BLaER1 (cell line): ENCODE measurements around the gene OTULIN.

Experiments used
- H3K27ac ChIP-seq: shearing (Covaris generic); formaldehyde crosslinking; 2 replicates; pipeline ENCODE4 v1.8.1; 2022
- H3K27me3 ChIP-seq: shearing (Covaris generic); formaldehyde crosslinking; 2 replicates; pipeline ENCODE4 v1.8.1; 2022
- H3K36me3 ChIP-seq: shearing (Covaris generic); formaldehyde crosslinking; 2 replicates; pipeline ENCODE4 v1.8.1; 2022
- H3K4me1 ChIP-seq: shearing (Covaris generic); formaldehyde crosslinking; 2 replicates; pipeline ENCODE4 v1.8.1; 2022
- H3K4me2 ChIP-seq: shearing (Covaris generic); formaldehyde crosslinking; 2 replicates; pipeline ENCODE4 v1.8.1; 2022
- H3K4me3 ChIP-seq: shearing (Covaris generic); formaldehyde crosslinking; 2 replicates; pipeline ENCODE4 v1.8.1; 2022
- H3K9ac ChIP-seq: shearing (Covaris generic); formaldehyde crosslinking; 2 replicates; pipeline ENCODE4 v1.8.1; 2022
- H3K9me3 ChIP-seq: shearing (Covaris generic); formaldehyde crosslinking; 2 replicates; pipeline ENCODE4 v1.8.1; 2022
- H4K20me1 ChIP-seq: shearing (Covaris generic); formaldehyde crosslinking; 2 replicates; pipeline ENCODE4 v1.8.1; 2022
- Cebpa-rat ChIP-seq: shearing (Covaris generic); IDR thresholded peaks from 2 replicates; pipeline ENCODE4 v1.8.1; 2022

Gene OTULIN

DNA sequence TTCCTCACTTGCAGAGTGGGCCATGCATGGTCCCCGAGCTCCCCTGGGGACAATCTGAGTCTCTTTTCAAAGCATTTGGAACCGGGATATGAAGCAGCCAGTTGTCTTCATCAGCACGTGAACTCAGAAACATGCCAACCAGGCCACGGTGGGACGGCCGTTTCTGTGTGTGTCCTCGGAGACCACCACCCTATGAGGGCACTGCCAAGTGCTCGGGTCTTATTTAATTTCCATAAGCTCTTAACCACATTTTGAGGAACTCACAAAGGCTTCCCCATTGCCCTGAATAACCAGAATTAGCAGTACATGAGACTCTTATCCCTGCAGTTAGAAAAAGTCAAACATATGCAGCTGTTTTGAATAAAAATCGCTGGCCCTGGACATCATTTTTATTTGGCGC is 60.1 kb downstream of the OTULIN start:
- H3K36me3 ChIP-seq, result peaks cover 31% of the 10 kb centered on the region
- H3K4me3 ChIP-seq, result no peak overlapping the region
- peaks cover 17% of the 10 kb centered on the region for H3K4me1 ChIP-seq
- no peaks in the 10 kb centered on the region for H4K20me1 ChIP-seq
- TF ChIP-seq Cebpa-rat, result no peak
- no peak overlapping the region for H3K9ac ChIP-seq
- H3K27me3 ChIP-seq, result no peaks in the 10 kb centered on the region
- H3K27ac ChIP-seq, result peak overlapping the region; percentile 25; the same call in 1 of the 2 replicates
- H3K9me3 ChIP-seq, result no peaks in the 10 kb centered on the region
- peak overlapping the region; percentile 18; the same call in 1 of the 2 replicates for H3K4me2 ChIP-seq

DNA sequence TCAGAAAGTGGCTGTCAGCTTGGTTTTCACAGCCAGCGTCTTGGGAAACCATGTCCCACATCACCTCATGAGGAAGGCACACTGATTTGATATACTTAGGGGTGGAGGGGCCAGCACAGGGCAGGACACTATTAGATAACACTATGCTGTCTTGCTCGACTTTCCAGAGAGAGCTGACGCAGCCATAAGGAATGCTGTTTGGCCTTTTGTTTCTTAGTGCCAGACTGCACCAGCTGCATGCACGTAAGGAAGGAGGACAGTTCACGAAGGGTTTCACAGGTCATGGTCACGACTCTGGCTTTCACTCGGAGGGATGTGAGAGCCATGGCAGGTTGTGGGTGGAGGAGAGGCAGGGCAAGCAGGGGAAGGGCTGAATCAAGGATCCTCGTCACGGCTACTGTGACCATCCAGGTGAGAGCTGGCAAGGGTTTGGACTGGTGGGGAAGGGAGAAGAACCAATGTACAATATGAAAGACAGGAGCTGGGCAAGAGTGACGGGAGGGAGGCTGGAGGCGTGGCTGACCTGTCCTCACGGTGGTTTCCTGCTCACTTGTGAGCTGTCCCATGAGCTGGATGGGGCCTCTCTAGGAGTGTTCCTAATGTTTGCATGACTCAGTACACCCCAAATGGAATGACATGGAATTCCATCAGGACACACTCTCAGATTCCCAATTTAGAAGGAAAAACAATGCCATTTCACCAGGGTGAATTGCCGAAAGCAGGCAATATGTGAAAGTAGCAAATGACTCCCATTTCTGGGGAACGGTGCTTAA is 61.7 kb downstream of the OTULIN start:
- Histone ChIP-seq H4K20me1 (no peaks in the 10 kb centered on the region), H3K9ac (no peak overlapping the region), H3K4me2 (no peak overlapping the region), H3K9me3 (no peaks in the 10 kb centered on the region), H3K4me3 (no peak overlapping the region), H3K36me3 (peaks cover 22% of the 10 kb centered on the region), H3K4me1 (peaks cover 33% of the 10 kb centered on the region), H3K27ac (no peak overlapping the region), H3K27me3 (no peaks in the 10 kb centered on the region)
- TF ChIP-seq Cebpa-rat, result no peak

GRCh38 chr5:14727428-14727865 is 62.9 kb downstream of the OTULIN start:
- no peaks in the 10 kb centered on the region for H4K20me1 ChIP-seq
- H3K4me2 ChIP-seq, result no peak overlapping the region
- H3K4me3 ChIP-seq, result no peak overlapping the region
- H3K9ac ChIP-seq, result no peak overlapping the region
- peaks cover 21% of the 10 kb centered on the region for H3K36me3 ChIP-seq
- no peak overlapping the region for H3K27ac ChIP-seq
- H3K9me3 ChIP-seq, result no peaks in the 10 kb centered on the region
- no peak for TF ChIP-seq Cebpa-rat
- peaks cover 45% of the 10 kb centered on the region for H3K4me1 ChIP-seq
- H3K27me3 ChIP-seq, result no peaks in the 10 kb centered on the region

DNA sequence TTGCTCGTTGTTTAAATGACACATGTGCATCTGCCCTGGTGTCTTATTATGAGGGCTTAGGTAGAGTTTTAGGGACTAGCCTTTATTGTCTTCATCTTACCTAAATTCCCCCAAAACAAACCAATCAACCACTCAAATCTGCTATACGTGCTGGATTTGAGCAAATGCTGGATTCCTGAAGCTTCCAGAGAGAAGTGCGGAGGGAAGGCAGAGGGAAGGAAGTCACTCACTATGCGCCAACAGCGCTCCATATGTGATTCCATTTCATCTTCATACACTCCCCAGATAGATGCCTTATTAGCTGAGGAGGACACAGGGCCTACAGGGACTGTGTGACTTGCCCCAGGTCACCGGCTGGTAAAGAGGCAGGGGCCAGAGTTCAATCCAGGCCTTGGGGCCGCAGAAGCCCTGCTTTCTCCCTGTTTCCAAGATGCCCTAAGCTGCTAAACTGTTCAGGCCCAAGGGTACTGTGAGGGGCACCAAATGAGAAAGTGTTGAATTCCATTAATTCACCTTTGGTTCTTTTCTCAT is 63.5 kb downstream of the OTULIN start:
- H3K9ac ChIP-seq, result no peak overlapping the region

GRCh38 chr5:14728459-14728938 is 64.0 kb downstream of the OTULIN start:
- Histone ChIP-seq H3K27me3 (no peaks in the 10 kb centered on the region), H3K4me1 (peaks cover 55% of the 10 kb centered on the region), H3K36me3 (peaks cover 14% of the 10 kb centered on the region), H3K9me3 (no peaks in the 10 kb centered on the region), H3K4me3 (no peak overlapping the region), H3K4me2 (no peak overlapping the region), H3K9ac (no peak overlapping the region), H3K27ac (0 out of 2 replicates have a peak overlapping the region, but pooled peaks have one; percentile 14), H4K20me1 (no peaks in the 10 kb centered on the region)
- no peak for TF ChIP-seq Cebpa-rat

More for the DNA sequence above, 63.5 kb downstream of the OTULIN start:
- no peak for TF ChIP-seq Cebpa-rat
- Histone ChIP-seq H3K9me3 (no peaks in the 10 kb centered on the region), H3K4me2 (no peak overlapping the region), H3K27me3 (no peaks in the 10 kb centered on the region), H4K20me1 (no peaks in the 10 kb centered on the region), H3K4me3 (no peak overlapping the region), H3K36me3 (peaks cover 18% of the 10 kb centered on the region), H3K27ac (0 out of 2 replicates have a peak overlapping the region, but pooled peaks have one; percentile 14), H3K4me1 (peaks cover 50% of the 10 kb centered on the region)

DNA sequence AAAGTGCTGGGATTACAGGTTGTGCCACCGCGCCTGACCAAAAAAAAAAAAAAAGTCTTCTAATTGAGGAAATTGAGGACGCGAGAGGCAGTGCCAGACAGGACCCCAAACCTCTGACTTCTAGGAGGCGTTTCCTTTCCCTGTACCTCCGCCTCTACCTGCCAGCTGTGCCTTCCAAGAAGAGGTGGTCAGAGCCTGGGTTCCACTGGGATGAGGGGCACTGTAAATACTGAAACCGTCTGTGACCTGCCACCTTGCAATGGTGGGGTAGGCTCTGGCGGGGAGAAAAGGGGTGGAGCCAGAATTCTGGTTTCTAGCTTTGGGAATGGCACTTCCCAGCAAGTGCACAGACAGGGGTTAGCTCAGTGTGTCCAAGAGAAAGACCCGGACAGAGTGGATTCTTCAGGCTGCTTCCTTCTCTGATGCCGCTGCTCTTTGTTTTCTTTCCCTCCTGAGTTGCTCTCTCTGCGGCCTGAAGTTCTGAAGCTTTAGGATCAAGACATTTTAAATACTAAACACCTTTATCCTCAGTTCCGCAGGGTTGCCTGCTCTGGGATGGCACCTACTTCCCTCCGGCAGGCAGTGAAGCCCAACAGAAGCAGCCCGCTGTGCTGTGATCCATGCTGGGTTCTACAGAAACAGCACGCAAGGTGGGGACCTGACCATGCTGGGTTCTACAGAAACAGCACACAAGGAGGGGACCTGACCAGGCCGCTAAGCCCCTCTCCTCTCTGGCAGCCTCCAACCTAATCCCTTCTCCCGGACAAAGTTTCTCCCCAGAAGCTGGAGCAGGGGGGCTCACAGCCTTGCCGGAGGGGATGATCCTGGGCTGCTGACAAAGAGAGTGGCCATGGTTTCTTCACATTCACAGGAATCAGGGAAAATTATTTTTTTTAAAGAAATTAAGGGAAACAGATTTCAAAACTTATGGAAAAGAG is 65.2 kb downstream of the OTULIN start:
- no peak for TF ChIP-seq Cebpa-rat
- H3K4me3 ChIP-seq, result no peak overlapping the region
- H3K27ac ChIP-seq, result peak overlapping the region; percentile 78; the same call in 1 of the 2 replicates
- H3K4me2 ChIP-seq, result peak overlapping the region; percentile 84
- H3K36me3 ChIP-seq, result peaks cover 17% of the 10 kb centered on the region
- H3K9me3 ChIP-seq, result no peaks in the 10 kb centered on the region
- H3K9ac ChIP-seq, result no peak overlapping the region
- H4K20me1 ChIP-seq, result no peaks in the 10 kb centered on the region
- H3K4me1 ChIP-seq, result peaks cover 59% of the 10 kb centered on the region
- H3K27me3 ChIP-seq, result no peaks in the 10 kb centered on the region

DNA sequence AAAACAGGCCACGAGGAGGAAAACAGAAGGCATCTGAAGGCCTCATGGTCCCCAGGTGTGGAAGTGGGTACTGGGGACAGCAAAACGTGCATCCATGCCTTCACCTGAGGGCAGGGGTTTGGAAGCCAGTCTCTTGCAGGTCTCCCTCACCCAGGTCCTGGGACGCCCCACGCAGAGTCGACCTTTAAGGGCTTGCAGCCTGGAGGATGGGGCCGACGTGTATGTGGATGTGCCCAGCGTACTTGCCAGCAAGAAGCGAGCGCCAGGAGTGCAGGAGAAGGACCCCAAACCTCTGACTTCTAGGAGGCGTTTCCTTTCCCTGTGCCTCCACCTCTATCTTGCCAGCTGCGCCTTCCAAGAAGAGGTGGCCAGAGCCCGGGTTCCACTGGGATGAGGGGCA is 65.9 kb downstream of the OTULIN start:
- Histone ChIP-seq H3K9me3 (no peaks in the 10 kb centered on the region), H3K4me2 (peak overlapping the region; percentile 84), H3K27ac (peak overlapping the region; percentile 78), H4K20me1 (no peaks in the 10 kb centered on the region), H3K4me1 (peaks cover 60% of the 10 kb centered on the region), H3K9ac (no peak overlapping the region), H3K27me3 (no peaks in the 10 kb centered on the region), H3K4me3 (no peak overlapping the region), H3K36me3 (peaks cover 12% of the 10 kb centered on the region)
- no peak for TF ChIP-seq Cebpa-rat

- no peak for TF ChIP-seq Cebpa-rat
- H3K4me3 ChIP-seq, result peak overlapping the region; percentile 15; the same call in 1 of the 2 replicates
Measured at GRCh38 chr5:14730881-14731280, 66.4 kb downstream of the OTULIN start.

GRCh38 chr5:14732991-14733390 is 68.5 kb downstream of the OTULIN start:
- Histone ChIP-seq H3K4me3 (no peak overlapping the region), H3K9me3 (no peaks in the 10 kb centered on the region), H3K36me3 (peaks cover 15% of the 10 kb centered on the region), H3K9ac (peak overlapping the region; percentile 36; the same call in 1 of the 2 replicates), H3K4me2 (peak overlapping the region; percentile 84), H3K4me1 (peaks cover 85% of the 10 kb centered on the region), H3K27me3 (no peaks in the 10 kb centered on the region), H4K20me1 (no peaks in the 10 kb centered on the region), H3K27ac (peak overlapping the region; percentile 78)
- no peak for TF ChIP-seq Cebpa-rat

More at GRCh38 chr5:14730881-14731280, 66.4 kb downstream of the OTULIN start:
- Histone ChIP-seq H3K9me3 (no peaks in the 10 kb centered on the region), H3K27ac (peak overlapping the region; percentile 78), H3K4me2 (peak overlapping the region; percentile 84), H3K9ac (peak overlapping the region; percentile 48; the same call in 1 of the 2 replicates), H3K4me1 (peaks cover 64% of the 10 kb centered on the region), H3K27me3 (no peaks in the 10 kb centered on the region), H3K36me3 (peaks cover 12% of the 10 kb centered on the region), H4K20me1 (no peaks in the 10 kb centered on the region)
